Central memory CD4-positive, alpha-beta T cell (primary cell): ENCODE measurements around the gene PLEKHM3.

Experiments
- DNase-seq: peaks from one replicate; pipeline ENCODE4 v3.0.0; 2022

The PLEKHM3 gene

GRCh38 chr2:207991944-207992343, 33.4 kb downstream of the PLEKHM3 start:
- no peak for DNase-seq

GRCh38 chr2:207990784-207991183, 34.5 kb downstream of the PLEKHM3 start:
- DNase-seq = no peak

DNA sequence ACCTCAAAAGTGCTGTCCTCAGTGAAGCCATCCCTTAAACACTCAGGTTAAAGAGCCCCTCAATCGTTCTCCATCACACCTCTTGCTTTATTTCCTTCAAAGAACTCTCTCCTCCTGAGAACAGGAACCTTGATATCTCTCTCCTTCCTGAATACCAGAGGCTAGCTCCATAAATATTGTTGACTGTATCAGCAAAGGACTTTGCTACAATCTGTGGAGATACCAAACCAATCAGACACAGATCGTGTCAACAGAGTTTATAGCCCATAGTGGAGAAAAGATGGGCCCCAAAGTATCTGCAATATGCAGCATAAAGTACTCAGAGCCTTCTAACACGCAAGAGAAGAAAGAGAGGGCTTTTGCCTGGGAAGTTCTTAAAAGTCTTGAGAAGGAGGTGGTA, 36.4 kb downstream of the PLEKHM3 start:
- DNase-seq = no peak

DNA sequence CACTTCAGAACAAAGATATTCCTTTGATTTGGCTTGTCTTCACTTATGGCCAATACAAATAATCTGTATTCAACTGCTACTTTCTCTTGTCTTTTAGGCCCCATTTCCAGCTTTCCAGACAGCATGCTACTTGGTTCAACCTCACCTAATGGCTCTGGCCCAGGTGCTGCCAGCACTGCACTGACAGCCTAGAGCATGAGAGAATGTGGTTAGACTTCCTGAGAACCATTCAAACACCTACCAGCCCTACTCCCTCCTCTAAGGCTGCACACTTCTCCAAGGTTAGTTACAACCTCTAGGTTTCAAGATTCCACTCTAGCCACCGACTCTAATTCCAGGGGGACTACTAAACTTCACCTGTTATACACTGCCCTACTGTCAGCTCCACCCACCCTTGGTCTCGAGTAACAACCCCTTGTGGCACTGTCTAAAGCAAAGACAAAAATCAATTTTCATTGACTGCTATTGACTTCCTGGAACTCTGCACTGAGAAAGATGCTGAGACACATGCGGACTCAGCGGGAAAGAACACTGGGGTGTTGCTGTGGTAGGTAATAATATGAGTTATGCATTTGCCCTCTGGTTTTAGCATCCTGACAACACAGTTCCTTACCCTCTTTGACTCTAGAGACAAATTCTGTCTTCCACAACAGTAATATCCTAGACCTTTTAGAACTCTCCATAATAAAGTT, 38.2 kb downstream of the PLEKHM3 start:
- no peak for DNase-seq

- DNase-seq = no peak
These were observed 40.4 kb downstream of the PLEKHM3 start for GRCh38 chr2:207984765-207985480.

DNA sequence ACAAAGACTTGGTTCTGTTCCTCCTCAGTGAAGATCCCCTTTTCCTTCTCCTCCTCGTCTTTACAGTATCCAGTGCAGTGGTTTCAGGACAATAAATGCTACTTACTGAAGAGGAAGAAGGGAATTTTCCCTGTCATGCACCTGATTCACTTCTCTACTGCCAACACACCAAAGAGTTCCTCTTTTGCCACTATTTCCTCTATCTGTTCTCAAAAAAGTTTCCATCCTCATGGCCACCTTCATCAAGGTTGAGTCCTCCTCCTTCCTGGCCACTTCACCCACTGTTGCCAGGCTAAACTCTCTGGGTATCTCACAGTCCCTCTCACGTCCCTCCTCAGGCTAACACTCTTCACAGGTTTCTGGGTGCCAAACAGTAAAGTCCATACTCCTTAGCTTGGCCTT, 41.7 kb downstream of the PLEKHM3 start:
- DNase-seq = no peak

- DNase-seq = no peak
These were observed 47.0 kb downstream of the PLEKHM3 start for GRCh38 chr2:207978177-207978948.

- DNase-seq = no peak
These were observed 49.4 kb downstream of the PLEKHM3 start for GRCh38 chr2:207975921-207976320.

DNA sequence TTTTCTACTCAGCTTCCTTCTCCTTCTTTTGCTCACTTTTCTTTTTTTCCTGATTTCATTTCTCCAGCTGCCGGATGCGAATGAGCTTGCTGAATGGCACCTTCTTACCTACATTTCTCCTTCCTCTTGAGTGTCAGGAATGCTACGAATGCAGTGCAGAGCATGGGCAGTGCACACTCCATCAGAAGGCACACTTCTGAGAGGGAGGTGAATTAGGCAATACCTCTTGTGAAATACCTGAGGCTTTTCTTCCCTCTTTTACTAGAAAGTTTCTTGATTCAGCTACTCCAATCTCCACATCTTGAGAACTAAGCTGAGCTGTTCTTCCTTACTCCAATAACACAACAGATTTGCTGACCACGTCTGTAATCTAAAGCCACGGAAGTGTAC, 51.1 kb downstream of the PLEKHM3 start:
- no peak for DNase-seq

GRCh38 chr2:207970826-207971180, 54.5 kb downstream of the PLEKHM3 start:
- DNase-seq = no peak

DNA sequence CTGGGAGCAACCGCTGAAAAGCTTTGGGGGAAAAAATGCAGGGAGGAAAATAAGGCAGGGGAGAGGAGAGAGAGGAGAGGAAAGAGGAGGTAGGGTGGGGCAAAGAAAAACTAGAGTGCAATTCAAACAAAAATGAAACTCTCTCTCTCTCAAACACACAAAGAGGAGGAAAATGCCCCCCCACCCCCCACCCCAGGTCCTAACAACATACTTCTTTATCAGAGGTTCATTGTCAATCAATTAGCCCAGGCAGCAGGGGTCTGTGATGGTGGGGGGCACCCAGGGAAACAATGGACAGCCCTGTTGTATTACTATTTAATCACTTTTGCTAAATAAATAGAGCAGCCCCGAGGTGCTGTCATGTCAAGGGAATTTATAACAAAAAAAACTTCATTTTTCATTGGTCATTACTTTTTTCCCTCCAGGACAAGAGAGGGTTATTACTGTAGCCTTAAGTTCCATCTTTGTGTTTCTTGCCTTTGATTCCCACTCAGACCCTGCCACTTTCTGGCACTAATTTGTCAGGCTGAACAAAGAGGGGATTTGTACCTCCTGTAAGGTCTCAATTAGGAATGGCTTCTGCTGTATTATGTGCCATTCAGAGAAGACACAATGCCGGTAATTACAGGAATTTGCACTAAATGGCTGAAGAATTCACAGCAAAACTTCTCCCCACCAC, 55.0 kb downstream of the PLEKHM3 start:
- no peak for DNase-seq

DNA sequence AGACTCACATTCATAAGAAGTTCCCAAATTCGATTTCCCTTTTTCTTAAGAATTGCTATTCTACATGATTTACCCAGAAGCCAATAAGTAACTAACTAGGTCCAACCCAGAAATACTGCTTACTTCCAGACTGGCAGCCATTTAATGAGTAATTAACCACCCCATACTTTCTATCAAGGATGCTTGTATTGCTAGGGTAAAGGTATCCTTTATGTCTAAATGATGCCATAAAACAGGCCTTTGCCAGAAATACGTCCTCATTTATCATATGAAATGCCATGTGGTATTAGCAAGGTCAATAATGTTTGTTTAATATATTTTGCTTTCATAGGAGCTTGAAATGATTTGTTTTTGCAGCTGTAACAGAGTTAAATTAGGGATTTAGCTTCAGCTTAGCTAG, 56.1 kb downstream of the PLEKHM3 start:
- DNase-seq = no peak

GRCh38 chr2:207967121-207967520, 58.2 kb downstream of the PLEKHM3 start:
- DNase-seq = no peak

DNA sequence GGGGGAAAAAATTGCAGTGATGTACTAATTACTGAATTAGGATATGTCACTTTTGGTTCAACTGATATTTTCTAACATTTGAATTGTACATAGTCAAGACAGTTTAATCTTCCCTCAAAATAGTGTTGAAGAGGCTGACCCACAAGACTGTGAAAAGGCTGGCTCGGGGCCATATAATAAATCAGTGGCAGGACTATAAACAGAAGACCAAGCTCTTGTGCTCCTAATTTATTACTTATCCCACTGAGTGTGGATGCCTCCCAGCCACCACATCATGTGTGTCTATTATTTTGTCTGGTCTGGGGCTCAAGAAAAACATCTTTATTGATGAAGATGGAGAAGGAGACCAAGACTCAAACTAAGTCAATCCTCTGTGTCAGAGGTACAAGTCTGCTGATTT, 64.4 kb downstream of the PLEKHM3 start:
- DNase-seq = no peak

DNA sequence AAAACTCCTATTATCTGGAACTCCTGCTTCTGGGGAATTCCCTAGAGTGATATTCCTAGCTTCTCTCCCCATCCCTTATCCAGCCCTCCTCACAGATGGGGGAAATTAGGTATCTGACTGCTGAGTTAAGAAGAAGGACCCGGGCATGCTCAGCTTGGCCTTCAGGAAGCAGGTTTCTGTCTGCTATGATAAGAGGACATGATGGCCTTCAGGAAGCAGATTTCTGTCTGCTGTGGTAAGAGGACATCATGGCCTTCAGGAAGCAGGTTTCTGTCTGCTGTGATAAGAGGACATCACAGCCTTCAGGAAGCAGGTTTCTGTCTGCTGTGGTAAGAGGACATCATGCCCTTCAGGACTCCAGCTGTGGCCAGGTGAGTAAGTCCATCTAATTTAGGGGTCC, 65.2 kb downstream of the PLEKHM3 start:
- DNase-seq = no peak

- DNase-seq = no peak
These were observed 68.6 kb downstream of the PLEKHM3 start for GRCh38 chr2:207956771-207957170.

GRCh38 chr2:207955456-207955855, 69.9 kb downstream of the PLEKHM3 start:
- no peak for DNase-seq

GRCh38 chr2:207953354-207953753, 72.0 kb downstream of the PLEKHM3 start:
- no peak for DNase-seq

- no peak for DNase-seq
These were observed 72.6 kb downstream of the PLEKHM3 start for GRCh38 chr2:207952564-207953345.

DNA sequence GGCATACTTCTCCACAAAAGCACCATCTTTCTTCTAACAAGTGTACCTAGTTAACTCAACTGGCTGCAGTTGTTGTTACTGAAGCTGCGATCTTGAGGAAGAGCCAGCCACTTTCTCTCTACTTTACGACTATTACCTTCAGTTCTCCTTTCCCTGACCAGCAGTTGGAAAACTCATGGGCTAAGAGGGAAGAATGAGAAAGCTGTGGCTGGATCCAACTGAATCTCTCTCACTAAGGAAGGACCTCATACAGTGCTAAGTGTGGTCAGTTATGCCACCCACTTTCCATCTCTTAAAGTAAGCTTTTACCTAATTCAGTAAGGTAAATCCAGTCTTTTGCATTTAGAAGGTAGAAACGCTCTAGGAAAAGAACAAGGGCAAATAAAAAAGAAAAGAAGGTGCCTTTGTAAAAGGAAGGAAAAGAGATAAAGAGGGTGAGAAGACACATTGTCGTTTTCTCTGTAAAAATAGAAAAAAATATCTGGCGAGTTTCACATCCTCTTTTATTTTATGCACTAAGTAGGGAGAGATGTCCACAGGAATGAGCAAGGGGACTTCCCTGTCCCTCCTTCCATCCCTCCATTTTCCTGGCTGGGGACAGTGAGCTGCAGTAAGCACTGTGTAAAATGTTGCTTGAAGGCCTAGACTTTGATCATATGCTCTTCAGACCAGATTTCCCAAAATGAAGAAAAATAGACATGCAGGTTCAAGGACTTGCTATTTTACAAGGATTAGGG, 73.4 kb downstream of the PLEKHM3 start:
- no peak for DNase-seq

DNA sequence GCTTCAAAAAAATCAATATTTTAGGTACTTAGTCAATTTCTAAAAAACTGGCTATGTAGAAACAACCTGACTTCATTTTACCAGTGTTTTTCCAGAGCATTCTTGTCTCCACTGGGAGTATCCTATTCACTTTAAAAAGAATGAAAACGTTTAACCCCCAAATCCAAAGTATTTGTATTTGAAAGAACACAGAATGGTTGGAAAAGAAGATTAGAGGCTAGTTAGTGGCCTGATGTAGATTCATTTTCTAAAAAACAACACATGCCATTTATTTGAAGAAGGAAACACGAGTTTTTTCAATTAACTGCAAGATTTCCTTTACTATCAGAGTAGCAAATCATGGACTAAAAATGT, 74.6 kb downstream of the PLEKHM3 start:
- no peak for DNase-seq
